GM12878 (cell line): ENCODE measurements around the gene ATF6. TPM values are rescaled to one million over a fixed set of nuclear protein-coding genes. Genes with fewer than 3 reads are reported as not detected.

ENCODE experiments used
- ATAC-seq: fragments of 200-7000 bp; cut with Tn5 transposase; 3 replicates; pipeline ENCODE4 v1.9.1; 2020; ENCODE audit warnings: mild to moderate bottlenecking, moderate library complexity
- BruUV-seq: library from RNA; stranded (reverse); fragments of 400-500 nt; replicated peaks from 2 replicates; lab custom pipeline; 2021; lab: Mats Ljungman, UMichigan
- CTCF ChIA-PET: fragments of 300-600 bp; sonication (Branson Sonifier 250); formaldehyde crosslinking; extraction: SDS; loops from one replicate; lab custom pipeline; 2021; ENCODE audit warnings: inconsistent platforms; lab: Yijun Ruan, JAX
- POLR2A ChIA-PET: fragments of 350-600 bp; formaldehyde crosslinking; extraction: SDS; loops from one replicate; lab custom pipeline; 2021; ENCODE audit warnings: inconsistent platforms; lab: Charles Lee
- RAD21 ChIA-PET: fragments of 300-600 bp; sonication (Branson Sonifier 250); formaldehyde crosslinking; loops from one replicate; lab custom pipeline; 2023; ENCODE audit warnings: antibody characterized with exemption; ENCODE audit not compliant: unreplicated experiment; lab: Charles Lee
- SMC1A ChIA-PET: fragments of 300-600 bp; sonication (Branson Sonifier 250); formaldehyde crosslinking; loops from one replicate; lab custom pipeline; 2023; ENCODE audit not compliant: unreplicated experiment, uncharacterized antibody; lab: Charles Lee
- DNase-seq: peaks from one replicate; pipeline ENCODE4 v3.0.0-alpha.2; 2011; ENCODE audit warnings: low read depth, low spot score
- FAIRE-seq: peaks from 3 replicates; lab custom pipeline; 2011; peaks lifted over from hg19 to GRCh38; lab: Jason Lieb, UNC
- H2AFZ ChIP-seq: 2 replicates; pipeline ENCODE4 v1.6.0; 2011; ENCODE audit warnings: low read depth, low read length, control low read depth; ENCODE audit not compliant: control insufficient read depth
- H3K27ac ChIP-seq: 2 replicates; pipeline ENCODE4 v1.5.1; 2011; ENCODE audit warnings: control low read depth; ENCODE audit not compliant: control insufficient read depth, insufficient read depth
- H3K27me3 ChIP-seq, 2 experiments: replicated peaks in 1 of 2; 2 replicates each; pipeline versions ENCODE4 v1.6.0 to v1.6.1; 2011; ENCODE audit warnings: low read length in 1 of 2; ENCODE audit not compliant: control insufficient read depth in 2 of 2, insufficient read depth in 2 of 2
- H3K36me3 ChIP-seq, 2 experiments: 2 replicates each; pipeline ENCODE4 v1.5.1; 2011; ENCODE audit warnings: low read length in 1 of 2; ENCODE audit not compliant: control insufficient read depth in 2 of 2, insufficient read depth in 2 of 2
- H3K4me1 ChIP-seq: 2 replicates; pipeline ENCODE4 v1.6.1; 2011; ENCODE audit warnings: mild to moderate bottlenecking, low read length, moderate library complexity, mixed read lengths; ENCODE audit not compliant: control insufficient read depth, insufficient read depth
- H3K4me2 ChIP-seq: 2 replicates; pipeline ENCODE4 v1.6.0; 2011; ENCODE audit warnings: control low read depth; ENCODE audit not compliant: control insufficient read depth, insufficient read depth
- H3K4me3 ChIP-seq: fragments of 200-600 bp; sonication (generic); 2 replicates; pipeline ENCODE4 v1.5.1; 2016
- H3K79me2 ChIP-seq: 2 replicates; pipeline ENCODE4 v1.6.0; 2011; ENCODE audit warnings: low read length; ENCODE audit not compliant: control insufficient read depth, insufficient read depth
- H3K9ac ChIP-seq: 2 replicates; pipeline ENCODE4 v1.8.0; 2011; ENCODE audit warnings: low read length, control low read depth, mixed read lengths; ENCODE audit not compliant: control insufficient read depth, insufficient read depth
- H3K9me3 ChIP-seq: replicated peaks from 3 replicates; pipeline ENCODE4 v1.5.1; 2011; ENCODE audit warnings: mild to moderate bottlenecking, low read length; ENCODE audit not compliant: control insufficient read depth, insufficient read depth
- H4K20me1 ChIP-seq: 2 replicates; pipeline ENCODE4 v1.6.0; 2011; ENCODE audit not compliant: control insufficient read depth, insufficient read depth
- BHLHE40 ChIP-seq, 2 experiments: fragments of 450-650 bp in 1 of 2; IDR thresholded peaks; 2 replicates each; pipeline ENCODE4 v1.6.1; 2011 to 2017; ENCODE audit warnings: low read depth in 2 of 2, borderline replicate concordance in 1 of 2, improper control_type of control experiment in 1 of 2, low read length in 1 of 2, mild to moderate bottlenecking in 1 of 2
- CHD4 ChIP-seq: fragments of 200-600 bp; sonication (generic); IDR thresholded peaks from 2 replicates; pipeline ENCODE4 v1.6.1; 2016; ENCODE audit warnings: mild to moderate bottlenecking
- EED ChIP-seq: sonication (generic); IDR thresholded peaks from 2 replicates; pipeline ENCODE4 v1.6.1; 2016; ENCODE audit warnings: antibody characterized with exemption, low read depth
- EZH2 ChIP-seq: IDR thresholded peaks from 2 replicates; pipeline ENCODE4 v1.6.1; 2012; ENCODE audit warnings: low read depth, mild to moderate bottlenecking, control low read depth, inconsistent platforms, low read length, borderline replicate concordance; ENCODE audit not compliant: control insufficient read depth
- LARP7 ChIP-seq: fragments of 450-650 bp; IDR thresholded peaks from 2 replicates; pipeline ENCODE4 v1.6.1; 2017; ENCODE audit warnings: mild to moderate bottlenecking
- MTA2 ChIP-seq: fragments of 450-650 bp; IDR thresholded peaks from 2 replicates; pipeline ENCODE4 v1.6.1; 2016; ENCODE audit warnings: low read depth, mild to moderate bottlenecking, moderate library complexity
- WRNIP1 ChIP-seq: IDR thresholded peaks from 2 replicates; pipeline ENCODE4 v1.6.1; 2011; ENCODE audit warnings: low read depth, low read length, improper control_type of control experiment, borderline replicate concordance
- WGBS: methylation state at CpG from one replicate; pipeline ENCODE4 v1.1.6; 2016; ENCODE audit warnings: low lambda C conversion rate; ENCODE audit not compliant: insufficient replicate concordance, insufficient coverage; ENCODE audit errors: missing lambda C conversion rate; 5-methylcytosine and 5-hydroxymethylcytosine counted together
- in situ Hi-C: fragments of 300-500 bp; cut with MboI; formaldehyde crosslinking; loops from 9 replicates; pipeline ENCODE4 v1.14.3; 2018; ENCODE audit warnings: mixed read lengths
- intact Hi-C: fragments of 100-400 bp; cut with micrococcal nuclease; formaldehyde crosslinking; loops from one replicate; pipeline ENCODE4 v1.14.2; 2022; ENCODE audit not compliant: unreplicated experiment
- polyA plus RNA-seq, 11 experiments: library from polyadenylated mRNA; depleted of rRNA in 4 of 11; unstranded in 6 of 11; stranded (reverse) in 5 of 11; fragments of >200 nt; fragmentation: Nextera tagmentation in 4 of 11; fragmentation: Illumina TruSeq in 1 of 11; extraction: Ambion mirVana in 4 of 11; extraction: Trizol in 1 of 11; gene quantifications; 1 replicate in 1 of 11; 2 replicates in 10 of 11; pipeline versions ENCODE4 v1.2.1 to v1.2.3, GENCODE V29; 2011 to 2016; ENCODE audit warnings: inconsistent platforms in 2 of 11, missing spikeins in 2 of 11, low read depth in 1 of 11
- total RNA-seq, 4 experiments: library from RNA; depleted of rRNA in 3 of 4; stranded (reverse); fragments of >200 nt in 3 of 4; fragmentation: Illumina TruSeq in 1 of 4; extraction: Trizol in 1 of 4; gene quantifications; 2 replicates each; pipeline versions ENCODE4 v1.2.1 to v1.2.3, GENCODE V29; 2013 to 2021
- TF ChIP-seq, protein P1 (sequence below): fragments of 450-650 bp; IDR thresholded peaks from 2 replicates; pipeline ENCODE4 v1.6.1; 2017; ENCODE audit warnings: borderline replicate concordance
- TF ChIP-seq, protein P2 (sequence below): fragments of 450-650 bp; IDR thresholded peaks from 2 replicates; pipeline ENCODE4 v1.6.1; 2017; ENCODE audit warnings: low read depth, mild to moderate bottlenecking, moderate library complexity
- TF ChIP-seq, protein P3 (sequence below): IDR thresholded peaks from 2 replicates; pipeline ENCODE4 v1.6.1; 2011; ENCODE audit warnings: low read depth, low read length, improper control_type of control experiment, borderline replicate concordance
- TF ChIP-seq, protein P4 (sequence below), 3 experiments: IDR thresholded peaks in 2 of 3; conservative IDR thresholded peaks in 1 of 3; 2 replicates each; pipeline ENCODE4 v1.5.1; 2011; ENCODE audit warnings: low read depth in 3 of 3, low read length in 3 of 3, mild to moderate bottlenecking in 3 of 3, control low read depth in 2 of 3, moderate library complexity in 2 of 3, inconsistent platforms in 1 of 3, mixed read lengths in 1 of 3; ENCODE audit not compliant: control insufficient read depth in 2 of 3, insufficient read depth in 1 of 3; ENCODE audit errors: extremely low read depth in 1 of 3
- TF ChIP-seq, protein P5 (sequence below): IDR thresholded peaks from 2 replicates; pipeline ENCODE4 v1.6.1; 2012; ENCODE audit warnings: improper control_type of control experiment, low read depth, low read length; ENCODE audit not compliant: insufficient replicate concordance

The ATF6 gene
- total and polyA plus RNA-seq, 10 of the 15 experiments (the other 5 are each of a cell fraction or from before 2014, with no cell fraction given) = 7.8 to 24.3 (median 14.7) TPM

DNA sequence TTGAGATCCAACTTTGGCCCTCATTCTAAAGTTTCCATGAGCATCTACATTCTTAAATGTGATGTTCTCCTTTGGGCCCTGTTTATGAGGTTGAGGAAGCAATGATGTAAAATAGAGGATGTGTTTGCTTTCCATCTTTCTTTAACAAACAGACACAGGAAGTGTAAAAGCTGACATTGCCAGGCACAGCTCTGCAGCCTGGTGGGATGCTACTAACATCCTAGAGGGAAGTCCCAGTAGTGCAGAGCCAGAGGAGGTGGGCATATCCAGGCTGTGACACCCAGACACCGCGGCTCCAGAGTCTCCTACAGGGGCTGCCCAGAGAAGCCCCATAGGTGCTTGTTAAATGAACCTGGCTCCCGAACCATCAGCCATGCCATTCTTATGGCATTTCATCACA lies 241.3 kb downstream of the ATF6 start:
- no peak for FAIRE-seq
- CTCF ChIA-PET = interaction anchor here (1.1 kb wide), 1 partner anchor 30 kb away, joined by 3 read pairs; no protein-coding TSS in a partner anchor
- Histone ChIP-seq H3K27ac (no peak overlapping the region), H3K4me3 (no peak overlapping the region), H3K36me3 (no peaks in the 10 kb centered on the region), H2AFZ (no peak overlapping the region), H4K20me1 (no peaks in the 10 kb centered on the region), H3K79me2 (no peaks in the 10 kb centered on the region), H3K9me3 (no peaks in the 10 kb centered on the region), H3K27me3 (peaks cover 0 to 2% of the 10 kb centered on the region in 2 experiments; a peak in 3 of 4 replicates), H3K4me2 (no peak overlapping the region), H3K4me1 (no peaks in the 10 kb centered on the region), H3K9ac (no peak overlapping the region)
- RAD21 ChIA-PET = no interaction called here
- in situ Hi-C loops (no loop called here), intact Hi-C loops (no loop called here)
- SMC1A ChIA-PET = no interaction called here
- WGBS = 75% methylated on average over 3 of the region's 3 CpGs
- DNase-seq = no peak
- POLR2A ChIA-PET = no interaction called here
- no TSS peak for BruUV-seq
- ATAC-seq = no peak
- TF ChIP-seq, protein P1, sequence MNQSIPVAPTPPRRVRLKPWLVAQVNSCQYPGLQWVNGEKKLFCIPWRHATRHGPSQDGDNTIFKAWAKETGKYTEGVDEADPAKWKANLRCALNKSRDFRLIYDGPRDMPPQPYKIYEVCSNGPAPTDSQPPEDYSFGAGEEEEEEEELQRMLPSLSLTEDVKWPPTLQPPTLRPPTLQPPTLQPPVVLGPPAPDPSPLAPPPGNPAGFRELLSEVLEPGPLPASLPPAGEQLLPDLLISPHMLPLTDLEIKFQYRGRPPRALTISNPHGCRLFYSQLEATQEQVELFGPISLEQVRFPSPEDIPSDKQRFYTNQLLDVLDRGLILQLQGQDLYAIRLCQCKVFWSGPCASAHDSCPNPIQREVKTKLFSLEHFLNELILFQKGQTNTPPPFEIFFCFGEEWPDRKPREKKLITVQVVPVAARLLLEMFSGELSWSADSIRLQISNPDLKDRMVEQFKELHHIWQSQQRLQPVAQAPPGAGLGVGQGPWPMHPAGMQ = no peak
- TF ChIP-seq LARP7 (no peak), EED (no peak), WRNIP1 (no peak), BHLHE40 (IDR thresholded peaks at IDR 0.05; ENCODE audit: borderline replicate concordance in 1 of 2, low read depth in 2 of 2, low read length in 1 of 2) (no peak), EZH2 (no peak), CHD4 (no peak), MTA2 (no peak)
- TF ChIP-seq, protein P2, sequence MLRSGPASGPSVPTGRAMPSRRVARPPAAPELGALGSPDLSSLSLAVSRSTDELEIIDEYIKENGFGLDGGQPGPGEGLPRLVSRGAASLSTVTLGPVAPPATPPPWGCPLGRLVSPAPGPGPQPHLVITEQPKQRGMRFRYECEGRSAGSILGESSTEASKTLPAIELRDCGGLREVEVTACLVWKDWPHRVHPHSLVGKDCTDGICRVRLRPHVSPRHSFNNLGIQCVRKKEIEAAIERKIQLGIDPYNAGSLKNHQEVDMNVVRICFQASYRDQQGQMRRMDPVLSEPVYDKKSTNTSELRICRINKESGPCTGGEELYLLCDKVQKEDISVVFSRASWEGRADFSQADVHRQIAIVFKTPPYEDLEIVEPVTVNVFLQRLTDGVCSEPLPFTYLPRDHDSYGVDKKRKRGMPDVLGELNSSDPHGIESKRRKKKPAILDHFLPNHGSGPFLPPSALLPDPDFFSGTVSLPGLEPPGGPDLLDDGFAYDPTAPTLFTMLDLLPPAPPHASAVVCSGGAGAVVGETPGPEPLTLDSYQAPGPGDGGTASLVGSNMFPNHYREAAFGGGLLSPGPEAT = no peak
- TF ChIP-seq, protein P3, sequence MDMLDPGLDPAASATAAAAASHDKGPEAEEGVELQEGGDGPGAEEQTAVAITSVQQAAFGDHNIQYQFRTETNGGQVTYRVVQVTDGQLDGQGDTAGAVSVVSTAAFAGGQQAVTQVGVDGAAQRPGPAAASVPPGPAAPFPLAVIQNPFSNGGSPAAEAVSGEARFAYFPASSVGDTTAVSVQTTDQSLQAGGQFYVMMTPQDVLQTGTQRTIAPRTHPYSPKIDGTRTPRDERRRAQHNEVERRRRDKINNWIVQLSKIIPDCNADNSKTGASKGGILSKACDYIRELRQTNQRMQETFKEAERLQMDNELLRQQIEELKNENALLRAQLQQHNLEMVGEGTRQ = no peak
- TF ChIP-seq, protein P4, sequence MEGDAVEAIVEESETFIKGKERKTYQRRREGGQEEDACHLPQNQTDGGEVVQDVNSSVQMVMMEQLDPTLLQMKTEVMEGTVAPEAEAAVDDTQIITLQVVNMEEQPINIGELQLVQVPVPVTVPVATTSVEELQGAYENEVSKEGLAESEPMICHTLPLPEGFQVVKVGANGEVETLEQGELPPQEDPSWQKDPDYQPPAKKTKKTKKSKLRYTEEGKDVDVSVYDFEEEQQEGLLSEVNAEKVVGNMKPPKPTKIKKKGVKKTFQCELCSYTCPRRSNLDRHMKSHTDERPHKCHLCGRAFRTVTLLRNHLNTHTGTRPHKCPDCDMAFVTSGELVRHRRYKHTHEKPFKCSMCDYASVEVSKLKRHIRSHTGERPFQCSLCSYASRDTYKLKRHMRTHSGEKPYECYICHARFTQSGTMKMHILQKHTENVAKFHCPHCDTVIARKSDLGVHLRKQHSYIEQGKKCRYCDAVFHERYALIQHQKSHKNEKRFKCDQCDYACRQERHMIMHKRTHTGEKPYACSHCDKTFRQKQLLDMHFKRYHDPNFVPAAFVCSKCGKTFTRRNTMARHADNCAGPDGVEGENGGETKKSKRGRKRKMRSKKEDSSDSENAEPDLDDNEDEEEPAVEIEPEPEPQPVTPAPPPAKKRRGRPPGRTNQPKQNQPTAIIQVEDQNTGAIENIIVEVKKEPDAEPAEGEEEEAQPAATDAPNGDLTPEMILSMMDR (IDR thresholded peaks at IDR 0.05 in 2 of 3, conservative IDR thresholded peaks at IDR 0.05 in 1 of 3; ENCODE audit: control insufficient read depth in 2 of 3, extremely low read depth in 1 of 3, insufficient read depth in 1 of 3, low read depth in 3 of 3, low read length in 3 of 3) = no peak
- TF ChIP-seq, protein P5, sequence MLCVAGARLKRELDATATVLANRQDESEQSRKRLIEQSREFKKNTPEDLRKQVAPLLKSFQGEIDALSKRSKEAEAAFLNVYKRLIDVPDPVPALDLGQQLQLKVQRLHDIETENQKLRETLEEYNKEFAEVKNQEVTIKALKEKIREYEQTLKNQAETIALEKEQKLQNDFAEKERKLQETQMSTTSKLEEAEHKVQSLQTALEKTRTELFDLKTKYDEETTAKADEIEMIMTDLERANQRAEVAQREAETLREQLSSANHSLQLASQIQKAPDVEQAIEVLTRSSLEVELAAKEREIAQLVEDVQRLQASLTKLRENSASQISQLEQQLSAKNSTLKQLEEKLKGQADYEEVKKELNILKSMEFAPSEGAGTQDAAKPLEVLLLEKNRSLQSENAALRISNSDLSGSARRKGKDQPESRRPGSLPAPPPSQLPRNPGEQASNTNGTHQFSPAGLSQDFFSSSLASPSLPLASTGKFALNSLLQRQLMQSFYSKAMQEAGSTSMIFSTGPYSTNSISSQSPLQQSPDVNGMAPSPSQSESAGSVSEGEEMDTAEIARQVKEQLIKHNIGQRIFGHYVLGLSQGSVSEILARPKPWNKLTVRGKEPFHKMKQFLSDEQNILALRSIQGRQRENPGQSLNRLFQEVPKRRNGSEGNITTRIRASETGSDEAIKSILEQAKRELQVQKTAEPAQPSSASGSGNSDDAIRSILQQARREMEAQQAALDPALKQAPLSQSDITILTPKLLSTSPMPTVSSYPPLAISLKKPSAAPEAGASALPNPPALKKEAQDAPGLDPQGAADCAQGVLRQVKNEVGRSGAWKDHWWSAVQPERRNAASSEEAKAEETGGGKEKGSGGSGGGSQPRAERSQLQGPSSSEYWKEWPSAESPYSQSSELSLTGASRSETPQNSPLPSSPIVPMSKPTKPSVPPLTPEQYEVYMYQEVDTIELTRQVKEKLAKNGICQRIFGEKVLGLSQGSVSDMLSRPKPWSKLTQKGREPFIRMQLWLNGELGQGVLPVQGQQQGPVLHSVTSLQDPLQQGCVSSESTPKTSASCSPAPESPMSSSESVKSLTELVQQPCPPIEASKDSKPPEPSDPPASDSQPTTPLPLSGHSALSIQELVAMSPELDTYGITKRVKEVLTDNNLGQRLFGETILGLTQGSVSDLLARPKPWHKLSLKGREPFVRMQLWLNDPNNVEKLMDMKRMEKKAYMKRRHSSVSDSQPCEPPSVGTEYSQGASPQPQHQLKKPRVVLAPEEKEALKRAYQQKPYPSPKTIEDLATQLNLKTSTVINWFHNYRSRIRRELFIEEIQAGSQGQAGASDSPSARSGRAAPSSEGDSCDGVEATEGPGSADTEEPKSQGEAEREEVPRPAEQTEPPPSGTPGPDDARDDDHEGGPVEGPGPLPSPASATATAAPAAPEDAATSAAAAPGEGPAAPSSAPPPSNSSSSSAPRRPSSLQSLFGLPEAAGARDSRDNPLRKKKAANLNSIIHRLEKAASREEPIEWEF = no peak
